ENCODE measurements around the gene CST7.
"Not testable (repeated sequence)": the region's sequence is repeated elsewhere in the genome, so short reads cannot be mapped to it uniquely, and the experiment has no call there.

The CST7 gene

DNA sequence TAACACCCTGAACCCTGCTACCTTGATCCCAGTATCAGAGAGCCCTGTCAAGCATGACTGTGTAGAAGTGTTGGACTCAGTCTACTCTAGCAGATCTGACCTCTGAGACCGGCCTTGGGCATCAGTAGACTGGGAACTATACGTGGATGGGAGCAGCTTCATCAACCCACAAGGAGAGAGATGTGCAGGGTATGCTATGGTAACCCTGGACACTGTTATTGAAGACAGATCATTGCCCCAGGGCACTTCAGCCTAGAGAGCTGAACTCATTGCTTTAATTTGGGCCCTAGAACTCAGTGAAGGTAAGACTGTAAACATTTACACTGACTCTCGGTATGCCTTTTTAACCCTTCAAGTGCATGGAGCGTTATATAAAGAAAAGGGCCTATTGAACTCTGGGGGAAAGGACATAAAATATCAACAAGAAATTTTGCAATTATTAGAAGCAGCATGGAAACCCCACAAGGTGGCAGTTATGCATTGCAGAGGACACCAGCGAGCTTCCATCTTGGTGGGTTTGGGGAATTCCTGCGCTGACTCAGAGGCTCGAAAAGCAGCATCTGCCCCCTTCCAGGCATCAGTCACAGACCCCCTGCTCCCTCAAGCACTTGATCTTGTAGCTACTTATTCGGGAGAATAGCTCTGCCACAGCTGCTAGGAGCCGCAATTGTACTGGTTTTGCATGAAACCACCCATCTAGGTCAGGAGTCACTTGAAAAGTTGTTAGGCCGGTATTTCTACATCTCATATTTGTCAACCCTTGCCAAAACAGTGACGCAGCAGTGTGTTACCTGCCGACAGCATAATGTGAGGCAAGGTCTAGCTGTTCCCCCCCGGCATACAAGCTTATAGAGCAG, 19.0 kb upstream of the CST7 start:
- DNase-seq (ENCODE audit: low read depth): not testable (repeated sequence)

DNA sequence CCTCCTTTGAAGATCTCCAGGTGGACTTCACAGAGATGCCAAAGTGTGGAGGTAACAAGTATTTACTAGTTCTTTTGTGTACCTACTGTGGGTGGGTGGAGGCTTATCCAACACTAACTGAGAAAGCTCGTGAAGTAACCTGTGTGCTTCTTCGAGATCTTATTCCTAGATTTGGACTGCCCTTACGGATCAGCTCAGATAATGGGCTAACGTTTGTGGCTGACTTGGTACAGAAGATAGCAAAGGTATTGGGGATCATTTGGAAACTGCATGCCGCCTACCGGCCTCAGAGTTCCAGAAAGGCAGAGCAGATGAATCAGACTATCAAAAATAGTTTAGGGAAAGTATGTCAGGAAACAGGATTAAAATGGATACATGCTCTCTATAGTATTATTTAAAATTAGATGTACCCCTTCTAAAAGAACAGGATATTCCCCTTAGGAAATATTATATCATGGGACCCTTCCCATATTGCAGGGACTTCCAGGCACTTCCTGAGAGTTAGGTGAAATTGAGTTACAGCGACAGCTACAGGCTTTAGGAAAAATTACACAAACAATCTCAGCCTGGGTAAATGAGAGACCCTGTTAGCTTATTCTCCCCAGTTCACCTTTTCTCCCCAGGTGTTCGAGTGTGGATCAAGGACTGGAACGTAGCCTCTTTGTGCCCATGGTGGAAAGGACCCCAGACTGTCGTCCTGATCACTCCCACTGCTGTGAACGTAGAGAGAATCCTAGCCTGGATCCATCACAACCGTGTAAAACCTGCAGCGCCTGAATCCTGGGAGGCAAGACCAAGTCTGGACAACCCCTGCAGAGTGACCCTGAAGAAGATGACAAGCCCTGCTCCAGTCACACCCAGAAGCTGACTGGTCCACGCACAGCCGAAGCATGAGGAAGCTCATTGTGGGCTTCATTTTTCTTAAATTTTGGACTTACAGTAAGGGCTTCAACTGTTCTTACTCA, 18.1 kb upstream of the CST7 start:
- DNase-seq (ENCODE audit: low read depth): not testable (repeated sequence)

DNA sequence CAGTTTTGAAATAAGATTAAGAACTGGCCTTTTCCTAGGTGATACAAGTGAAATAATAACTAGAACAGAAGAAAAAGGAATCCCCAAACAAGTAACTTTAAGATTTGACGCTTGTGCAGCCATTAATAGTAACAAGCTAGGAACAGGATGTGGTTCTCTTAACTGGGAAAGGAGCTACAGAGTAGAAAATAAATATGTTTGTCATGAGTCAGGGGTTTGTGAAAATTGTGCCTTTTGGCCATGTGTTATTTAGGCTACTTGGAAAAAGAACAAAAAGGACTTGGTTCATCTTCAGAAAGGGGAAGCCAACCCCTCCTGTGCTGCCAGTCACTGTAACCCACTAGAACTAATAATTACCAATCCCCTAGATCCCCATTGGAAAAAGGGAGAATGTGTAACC, 17.2 kb upstream of the CST7 start:
- DNase-seq (ENCODE audit: low read depth): not testable (repeated sequence)

DNA sequence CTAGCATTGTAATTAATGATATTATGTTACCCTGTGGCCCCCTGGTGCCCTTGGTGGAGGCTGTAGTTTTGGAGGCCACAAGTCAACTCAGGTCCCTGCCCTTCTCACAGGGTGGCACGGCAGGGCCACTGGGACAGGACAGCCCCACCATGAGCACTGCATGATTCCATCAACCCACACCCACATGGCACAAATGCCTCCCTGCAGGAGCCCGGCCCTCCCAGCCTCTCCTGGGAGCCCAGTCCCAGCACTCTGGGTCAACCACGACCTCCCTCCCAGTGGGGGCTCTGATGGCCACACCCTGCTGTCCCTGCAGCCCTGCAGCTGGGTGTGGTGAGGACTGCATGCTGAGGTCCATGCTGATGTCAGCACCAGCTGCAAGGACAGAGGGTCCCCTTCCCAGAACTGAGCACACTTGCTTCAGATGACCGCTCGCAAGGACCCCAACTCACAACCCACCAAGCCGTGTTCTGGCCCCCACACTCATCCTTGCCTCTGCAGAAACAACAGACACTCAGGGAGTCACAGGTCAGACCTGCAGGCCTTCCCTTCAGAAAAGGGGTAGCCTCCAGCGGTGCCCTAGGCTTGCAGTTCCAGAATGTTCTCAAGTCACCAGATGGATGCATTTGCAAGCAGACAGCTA, 15.7 kb upstream of the CST7 start:
- no peak for DNase-seq (ENCODE audit: low read depth)

DNA sequence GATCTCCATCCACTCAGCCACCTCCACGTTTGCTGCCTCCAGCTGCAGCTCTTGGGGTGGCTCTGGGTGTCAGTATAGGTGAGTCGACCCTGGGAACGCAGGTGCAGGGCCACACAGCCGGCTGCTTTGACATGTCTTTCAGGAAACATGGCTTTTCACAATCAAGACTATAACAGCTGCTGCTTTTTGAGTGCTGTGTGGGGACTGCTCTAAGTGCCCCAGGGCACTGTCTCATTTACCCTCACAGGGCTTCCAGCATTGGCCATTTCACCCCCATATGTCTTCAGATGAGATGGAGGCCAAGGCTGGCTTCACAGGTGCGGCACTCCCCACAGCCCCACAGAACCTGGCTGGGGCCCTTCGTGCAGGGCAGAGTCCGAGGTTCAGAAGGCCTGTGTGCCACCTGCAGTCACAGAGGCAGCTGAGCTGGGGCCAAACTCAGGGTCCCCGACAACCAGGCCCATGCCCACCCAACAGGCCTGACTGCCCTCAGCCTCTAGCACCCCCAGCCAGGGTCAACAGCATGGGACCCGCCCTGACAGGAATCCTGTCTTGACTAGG, 14.9 kb upstream of the CST7 start:
- no peak for DNase-seq (ENCODE audit: low read depth)

DNA sequence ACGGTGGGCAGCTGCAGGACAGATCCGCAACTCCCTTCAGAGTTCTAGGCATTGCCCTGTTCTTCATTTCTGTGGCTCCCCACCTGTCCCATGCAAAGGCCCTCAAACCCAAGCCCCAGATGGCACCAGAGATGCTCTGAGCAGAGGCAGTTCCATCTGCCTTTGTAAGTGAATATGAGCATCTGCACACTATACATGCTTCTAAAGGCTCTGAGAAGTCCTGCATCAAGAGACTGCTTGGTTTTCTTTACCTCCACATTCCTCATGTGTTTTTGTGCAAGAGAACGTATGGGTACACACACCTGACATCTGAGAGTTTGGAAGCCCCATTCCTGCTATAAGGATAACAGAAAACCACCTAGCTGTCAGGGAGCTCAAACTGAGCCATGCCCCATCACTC, 14.4 kb upstream of the CST7 start:
- DNase-seq (ENCODE audit: low read depth): no peak

DNA sequence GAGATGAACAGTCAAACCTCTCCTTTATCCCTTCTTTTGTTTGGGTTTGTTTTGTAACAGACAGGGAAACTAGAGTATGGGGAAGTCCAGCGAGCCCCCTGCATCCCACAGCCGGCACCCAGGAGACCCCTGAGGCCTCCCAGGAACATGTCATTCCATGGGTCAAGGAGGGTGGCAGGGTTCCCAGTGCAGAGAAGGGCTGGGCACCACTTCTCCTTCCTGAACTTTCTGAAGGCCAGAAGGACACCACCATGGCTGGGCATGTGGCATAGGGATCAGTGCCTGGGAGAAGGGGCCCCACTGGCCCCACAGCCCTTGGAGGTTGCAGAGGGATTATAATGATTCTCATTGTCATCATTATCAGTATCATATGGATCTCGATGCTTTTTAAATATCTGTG, 13.9 kb upstream of the CST7 start:
- no peak for DNase-seq (ENCODE audit: low read depth)

DNA sequence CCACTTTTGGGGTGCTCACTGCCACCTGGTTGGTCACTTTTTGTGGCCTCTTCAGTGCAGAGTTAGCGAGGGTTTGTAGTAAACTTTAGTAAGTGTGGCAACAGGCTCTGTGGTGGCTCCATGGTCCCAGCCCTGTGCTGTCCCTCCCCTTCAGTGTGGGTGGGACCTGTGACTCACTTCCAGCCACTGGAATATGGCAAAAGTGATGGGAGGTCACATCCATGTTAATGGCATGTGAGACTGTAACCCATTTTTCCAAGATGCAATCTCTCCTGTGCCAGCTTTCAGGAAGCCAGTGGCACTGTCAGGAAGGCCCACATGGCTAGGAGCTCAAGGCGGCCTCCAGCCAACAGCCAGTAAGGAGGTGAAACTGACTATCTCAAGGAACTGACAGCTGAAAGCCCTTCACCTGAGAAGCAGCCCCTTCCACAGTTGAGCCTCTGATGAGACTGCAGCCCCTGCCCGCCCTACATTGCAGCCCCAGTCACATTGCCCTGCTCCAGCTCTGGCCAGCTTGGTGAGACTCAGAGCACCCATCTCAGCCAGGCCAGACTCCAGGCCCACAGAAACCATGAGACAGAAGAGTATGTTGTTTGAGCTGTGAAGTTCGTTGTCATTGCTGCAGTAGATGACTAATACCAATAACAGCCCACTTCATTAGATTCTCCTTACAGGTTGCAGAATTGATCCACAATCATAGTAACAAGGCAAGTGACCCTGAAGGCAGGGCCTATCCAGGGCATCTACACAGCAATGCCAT, 13.1 kb upstream of the CST7 start:
- DNase-seq (ENCODE audit: low read depth): no peak

DNA sequence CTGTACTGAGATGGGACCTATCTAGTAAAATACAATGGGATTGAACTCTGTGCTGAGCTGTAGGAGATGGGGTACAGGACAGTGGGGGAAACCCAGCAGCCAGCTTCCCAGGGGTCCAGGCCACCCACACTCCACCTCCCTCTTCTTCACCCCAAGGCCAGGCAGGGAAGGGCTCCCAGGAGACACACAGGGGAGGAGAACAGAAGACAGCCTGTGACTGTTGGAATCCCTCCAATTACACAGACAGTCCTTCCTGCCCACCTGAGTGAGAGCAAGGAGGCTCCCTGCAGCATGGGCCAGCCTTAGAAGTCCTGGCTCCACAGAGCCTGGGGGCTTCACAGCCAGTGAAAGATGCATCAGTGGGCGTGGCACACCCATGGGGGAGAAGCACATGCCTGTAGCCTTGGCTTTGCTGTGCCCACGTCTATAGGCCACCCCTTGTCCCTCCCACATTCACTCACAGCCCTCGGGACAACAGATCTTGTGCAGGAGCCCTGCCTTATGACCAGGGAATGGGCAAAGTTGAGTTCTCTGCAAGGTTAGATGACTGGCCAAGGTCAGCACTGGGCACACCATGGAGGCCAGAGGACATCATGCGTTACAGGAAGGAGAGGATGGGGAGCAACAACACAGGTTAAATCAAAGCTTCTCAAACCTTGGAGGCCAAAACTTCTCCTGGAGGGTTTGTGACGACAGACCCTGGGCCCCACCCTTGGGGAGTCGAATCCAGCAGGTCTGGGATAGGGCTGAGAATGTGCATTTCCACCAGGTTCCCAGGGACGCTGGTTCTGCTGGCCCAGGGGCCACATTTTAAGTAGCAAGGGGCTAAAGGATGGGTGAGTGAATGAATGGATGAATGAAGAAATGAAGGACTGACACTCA, 12.3 kb upstream of the CST7 start:
- DNase-seq (ENCODE audit: low read depth): no peak

DNA sequence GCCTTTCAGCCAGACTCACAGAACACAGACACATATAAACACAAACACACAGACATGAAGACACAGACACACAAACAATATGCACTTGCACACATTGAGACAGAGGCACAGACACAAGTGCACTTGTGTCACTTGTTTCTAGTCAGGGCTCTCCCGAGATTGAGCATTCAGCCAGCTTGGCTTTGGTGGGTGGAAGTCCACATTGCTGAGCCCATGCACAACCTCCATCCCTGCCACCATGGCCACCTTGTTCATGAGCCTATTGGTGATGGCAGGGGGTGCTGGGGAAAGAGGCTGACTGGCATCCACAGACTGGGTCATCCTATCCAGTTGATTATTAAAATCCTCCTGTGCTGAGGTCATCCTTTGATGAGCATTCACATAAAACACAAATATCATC, 11.5 kb upstream of the CST7 start:
- DNase-seq (ENCODE audit: low read depth): no peak

DNA sequence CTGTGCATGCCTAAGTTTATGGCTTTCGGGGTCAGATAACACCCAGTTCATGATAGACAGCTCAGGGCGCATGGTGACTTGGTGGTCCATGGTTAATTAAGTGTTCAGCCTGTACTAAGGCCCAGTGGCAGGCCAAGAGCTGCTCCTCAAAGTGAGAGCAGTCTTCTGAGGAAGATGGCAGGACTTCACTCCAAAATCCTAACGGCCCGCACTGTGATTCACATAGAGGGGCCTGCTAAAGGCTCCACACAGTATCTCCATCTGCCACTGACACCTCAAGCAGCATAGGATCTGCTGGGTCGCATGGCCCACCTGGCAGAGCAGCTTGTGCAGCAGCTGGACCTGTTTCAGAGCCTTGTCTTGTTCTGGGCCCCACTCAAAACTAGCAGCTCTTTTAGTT, 10.6 kb upstream of the CST7 start:
- DNase-seq (ENCODE audit: low read depth): no peak

DNA sequence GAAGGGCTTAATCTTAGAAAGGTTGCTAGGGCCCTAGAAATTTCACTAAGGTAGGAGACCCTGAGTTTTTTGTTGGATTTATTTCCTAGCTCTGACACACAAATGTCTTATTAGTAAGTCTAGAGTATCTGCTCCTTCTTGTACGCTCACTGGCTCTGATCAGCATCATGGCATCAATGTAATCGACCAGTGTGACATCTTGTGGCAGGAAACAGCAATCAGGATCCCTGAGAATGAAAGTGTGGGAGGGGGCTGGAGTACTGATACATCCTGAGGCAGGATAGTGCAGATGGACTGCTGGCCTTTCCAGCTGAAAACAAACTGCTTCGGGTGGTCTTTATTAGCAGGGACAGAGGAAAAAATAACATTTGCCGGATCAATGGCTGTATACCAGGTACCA, 10.0 kb upstream of the CST7 start:
- no peak for DNase-seq (ENCODE audit: low read depth)

DNA sequence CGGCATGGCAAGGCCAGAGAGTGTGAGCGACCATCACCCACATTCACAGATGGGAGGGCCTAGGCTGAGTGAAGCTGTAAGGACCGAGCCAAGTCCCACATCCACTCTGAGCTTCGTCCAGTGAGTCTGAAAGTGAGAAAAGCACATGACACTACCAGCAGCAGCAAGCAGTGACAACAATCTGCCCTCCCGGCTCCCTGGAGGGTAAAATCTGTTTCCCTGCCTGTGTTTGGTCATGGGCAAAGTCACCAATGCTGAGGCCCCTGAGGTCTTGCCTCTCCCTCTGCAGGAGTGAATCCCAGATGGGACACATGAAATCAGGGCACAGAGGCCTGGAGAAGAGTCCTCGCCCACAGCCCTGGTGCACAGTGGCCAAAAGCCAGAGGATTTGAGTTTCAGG, 6.4 kb upstream of the CST7 start:
- no peak for DNase-seq (ENCODE audit: low read depth)

DNA sequence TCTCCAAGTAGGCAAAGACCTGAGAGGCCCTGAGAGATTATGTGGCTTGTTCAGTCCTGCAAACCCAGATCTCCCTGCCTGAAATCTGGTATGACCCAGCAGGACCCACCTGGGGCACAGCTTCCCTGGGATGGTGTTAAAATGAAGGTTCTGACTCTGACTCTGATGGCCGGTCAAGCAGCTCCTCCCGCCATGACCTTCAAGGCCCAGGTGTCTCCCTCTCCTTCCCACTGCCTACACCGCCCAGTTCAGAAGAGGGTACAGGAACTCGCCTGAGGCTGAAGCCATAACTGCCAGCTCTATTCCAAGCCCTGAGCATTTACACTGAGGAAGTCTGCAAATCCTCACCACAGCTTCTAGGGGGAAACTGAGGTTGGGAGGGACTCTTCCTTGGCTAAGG, 5.9 kb upstream of the CST7 start:
- DNase-seq (ENCODE audit: low read depth): no peak

DNA sequence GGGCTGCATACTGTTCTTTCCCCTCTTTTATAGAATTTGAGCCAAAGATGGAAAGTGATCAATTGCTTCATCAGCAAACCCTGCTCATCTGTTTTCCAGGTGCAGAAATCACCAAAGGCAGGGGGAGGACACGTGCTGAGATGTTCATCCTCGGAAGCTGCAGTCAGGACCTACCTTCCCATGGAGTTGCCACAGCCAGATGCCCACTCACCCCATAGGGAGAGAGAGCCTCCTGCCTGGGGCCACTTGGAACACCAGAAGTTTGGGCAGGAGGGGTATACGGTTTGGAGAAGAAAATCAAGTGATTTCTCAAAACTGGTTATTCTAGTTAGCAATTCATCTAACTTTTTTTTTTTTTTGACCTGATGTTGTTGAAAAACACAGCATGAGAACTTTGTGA, 5.3 kb upstream of the CST7 start:
- DNase-seq (ENCODE audit: low read depth): no peak

DNA sequence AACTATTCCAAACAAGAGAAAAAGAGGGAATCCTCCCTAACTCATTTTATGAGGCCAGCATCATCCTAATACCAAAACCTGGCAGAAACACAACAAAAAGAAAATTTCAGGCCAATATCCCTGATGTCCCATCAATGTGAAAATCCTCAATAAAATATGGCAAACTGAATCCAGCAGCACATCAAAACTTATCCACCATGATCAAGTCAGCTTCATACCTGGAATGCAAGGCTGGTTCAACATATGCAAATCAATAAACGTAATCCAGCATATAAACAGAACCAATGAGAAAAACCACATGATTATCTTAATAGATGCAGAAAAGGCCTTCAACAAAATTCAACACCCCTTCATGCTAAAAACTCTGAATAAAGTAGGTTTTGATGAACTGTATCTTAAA, 2.7 kb upstream of the CST7 start:
- DNase-seq (ENCODE audit: low read depth): not testable (repeated sequence)

DNA sequence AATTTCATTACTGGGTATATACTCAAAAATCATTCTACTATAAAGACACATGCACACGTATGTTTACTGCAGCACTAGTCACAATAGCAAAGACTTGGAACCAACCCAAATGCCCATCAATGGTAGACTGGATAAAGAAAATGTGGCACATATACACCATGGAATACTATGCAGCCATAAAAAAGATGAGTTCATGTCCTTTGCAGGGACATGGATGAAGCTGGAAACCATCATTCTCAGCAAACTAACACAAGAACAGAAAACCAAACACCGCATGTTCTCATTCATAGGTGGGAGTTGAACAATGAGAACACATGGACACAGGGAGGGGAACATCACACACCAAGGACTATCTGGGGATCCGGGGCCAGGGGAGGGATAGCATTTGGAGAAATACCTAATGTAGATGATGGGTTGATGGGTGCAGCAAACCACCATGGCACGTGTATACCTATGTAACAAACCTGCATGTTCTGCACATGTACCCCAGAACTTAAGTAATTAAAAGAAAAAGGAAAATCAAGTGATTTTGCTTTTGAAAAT, 602 bp upstream of the CST7 start:
- not testable (repeated sequence) for DNase-seq (ENCODE audit: low read depth)

DNA sequence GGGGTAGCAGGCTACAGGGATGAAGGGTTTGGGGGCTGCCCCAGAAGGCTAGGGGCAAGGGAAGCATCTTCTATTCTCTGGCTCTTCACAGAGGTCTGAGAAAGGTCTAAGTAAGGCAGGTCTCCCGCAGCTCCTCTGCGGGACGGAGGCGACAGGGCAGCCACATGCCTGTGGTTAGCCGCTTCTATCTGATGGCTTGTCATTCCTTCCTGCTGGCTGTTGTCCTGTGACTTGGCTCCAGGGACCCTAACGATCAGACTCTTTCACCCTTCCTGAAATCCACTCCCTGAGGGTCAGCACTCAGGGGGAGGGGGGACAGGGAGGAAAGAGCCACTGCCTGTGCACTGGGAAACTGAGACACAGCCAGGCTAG, 673 bp downstream of the CST7 start:
- no peak for DNase-seq (ENCODE audit: low read depth)

DNA sequence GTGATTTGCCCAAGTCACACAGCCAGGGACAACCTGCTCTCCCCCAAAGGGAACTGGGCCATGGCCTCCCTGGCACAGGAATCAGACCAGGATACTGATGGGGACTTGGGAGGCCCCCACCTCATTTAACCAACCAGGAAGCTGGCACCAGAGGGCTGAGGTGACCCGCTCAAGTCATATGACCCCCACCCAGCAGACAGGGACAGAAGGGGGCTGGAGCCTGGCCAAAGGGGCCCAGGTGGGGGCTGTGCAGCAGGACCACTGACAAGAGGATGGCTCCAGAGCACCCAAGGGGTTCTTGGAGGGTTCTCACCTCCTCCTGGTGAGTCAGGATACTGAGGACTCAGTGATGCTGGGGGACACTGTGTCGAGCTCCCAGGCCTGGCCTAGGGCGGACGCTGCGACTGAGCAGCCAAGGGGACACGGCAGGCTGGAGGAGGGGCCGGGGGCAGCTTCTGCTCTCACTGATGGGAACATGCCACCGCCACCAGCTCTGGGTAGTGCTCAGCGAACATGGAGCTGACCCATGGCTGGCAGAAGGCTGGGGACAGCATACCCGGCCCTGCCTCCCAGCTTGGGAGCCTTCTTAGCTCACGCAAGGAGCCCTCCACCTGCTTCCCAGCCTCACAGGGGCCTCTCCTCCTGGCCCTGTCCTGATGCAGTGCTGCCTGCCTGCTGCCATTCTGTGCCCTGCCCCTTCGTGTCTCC, 1.2 kb downstream of the CST7 start:
- DNase-seq (ENCODE audit: low read depth): no peak
